ENCODE data around the gene DCAKD.

- no peak for TF ChIP-seq CTCF (IDR thresholded peaks at IDR 0.05)
- no peak for TF ChIP-seq POLR2A (IDR thresholded peaks at IDR 0.05)
Measured at GRCh38 chr17:44995436-44996001, 55.9 kb downstream of the DCAKD start.
